Measurements from ENCODE around the gene COPS6. TPM values are rescaled to one million over a fixed set of nuclear protein-coding genes. Genes with fewer than 3 reads are reported as not detected.

Gene COPS6
- total and polyA plus RNA-seq, 4 donors: 28.7 to 63.2 (median 46.8) TPM

- no peaks in the 10 kb centered on the region for H3K27me3 ChIP-seq (ENCODE audit: control insufficient read depth in 4 of 4, insufficient read depth in 4 of 4, low read length in 3 of 4)
- WGBS: 80% methylated on average over 4 of the region's 4 CpGs
- no peaks in the 10 kb centered on the region for H3K9me3 ChIP-seq (ENCODE audit: control insufficient read depth in 4 of 4, low read length in 3 of 4)
- H3K4me3 ChIP-seq (ENCODE audit: low read depth in 1 of 3, low read length in 3 of 3): no peak overlapping the region
- DNase-seq (ENCODE audit: low spot score): peak; percentile 55
- peaks cover 9 to 37% (median 24%) of the 10 kb centered on the region in 4 donors for H3K4me1 ChIP-seq (ENCODE audit: control insufficient read depth in 4 of 4, insufficient read depth in 4 of 4, low read length in 3 of 4)
- no peak for TF ChIP-seq ZBTB33 (IDR thresholded peaks at IDR 0.05)
- no peak for TF ChIP-seq EGR1 (IDR thresholded peaks at IDR 0.05; ENCODE audit: low read depth in 2 of 2)
- TF ChIP-seq REST (IDR thresholded peaks at IDR 0.05): no peak
- H3K27ac ChIP-seq (ENCODE audit: low read depth in 1 of 2, low read length in 2 of 2): no peak overlapping the region
- H3K36me3 ChIP-seq (ENCODE audit: control insufficient read depth in 4 of 4, insufficient read depth in 3 of 4, low read depth in 1 of 4, low read length in 3 of 4): no peaks in the 10 kb centered on the region
- H3K9ac ChIP-seq (ENCODE audit: low read depth in 1 of 2, low read length in 2 of 2): no peak overlapping the region
Measured at GRCh38 chr7:100124301-100125230, 35.8 kb downstream of the COPS6 start.

GRCh38 chr7:100126239-100126930, 37.6 kb downstream of the COPS6 start:
- TF ChIP-seq RAD21 (IDR thresholded peaks at IDR 0.05): no peak
- no peak for TF ChIP-seq HNF4A (conservative IDR thresholded peaks at IDR 0.05)
- no peak for TF ChIP-seq RXRA (IDR thresholded peaks at IDR 0.05)
- TF ChIP-seq REST (IDR thresholded peaks at IDR 0.05): no peak
- DNase-seq (ENCODE audit: low spot score): no peak
- no peaks in the 10 kb centered on the region for H3K27me3 ChIP-seq (ENCODE audit: control insufficient read depth in 4 of 4, insufficient read depth in 4 of 4, low read length in 3 of 4)
- peak overlapping the region; percentile 80 to 90 (median 88) for H3K4me3 ChIP-seq (ENCODE audit: low read depth in 1 of 3, low read length in 3 of 3)
- H3K27ac ChIP-seq (ENCODE audit: low read depth in 1 of 2, low read length in 2 of 2): peak overlapping the region; percentile 96 to 99
- peak overlapping the region; percentile 80 to 88 for H3K9ac ChIP-seq (ENCODE audit: low read depth in 1 of 2, low read length in 2 of 2)
- H3K9me3 ChIP-seq (ENCODE audit: control insufficient read depth in 4 of 4, low read length in 3 of 4): no peaks in the 10 kb centered on the region
- WGBS: 15% methylated on average over 29 of the region's 29 CpGs
- peaks cover 9 to 30% (median 17%) of the 10 kb centered on the region in 4 donors for H3K4me1 ChIP-seq (ENCODE audit: control insufficient read depth in 4 of 4, insufficient read depth in 4 of 4, low read length in 3 of 4)
- no peaks in the 10 kb centered on the region for H3K36me3 ChIP-seq (ENCODE audit: control insufficient read depth in 4 of 4, insufficient read depth in 3 of 4, low read depth in 1 of 4, low read length in 3 of 4)
